Measurements from ENCODE around the gene SHH.

The SHH gene

GRCh38 chr7:155776606-155777005 is 35.7 kb downstream of the SHH start:
- H3K4me3 ChIP-seq (replicated peaks; ENCODE audit: low read depth, low read length), result no peak overlapping the region
- TF ChIP-seq CTCF (IDR thresholded peaks at IDR 0.05; ENCODE audit: low read depth, low read length, missing control alignments), result no peak
- DNase-seq (ENCODE audit: extremely low read depth, low read depth), result no peak

DNA sequence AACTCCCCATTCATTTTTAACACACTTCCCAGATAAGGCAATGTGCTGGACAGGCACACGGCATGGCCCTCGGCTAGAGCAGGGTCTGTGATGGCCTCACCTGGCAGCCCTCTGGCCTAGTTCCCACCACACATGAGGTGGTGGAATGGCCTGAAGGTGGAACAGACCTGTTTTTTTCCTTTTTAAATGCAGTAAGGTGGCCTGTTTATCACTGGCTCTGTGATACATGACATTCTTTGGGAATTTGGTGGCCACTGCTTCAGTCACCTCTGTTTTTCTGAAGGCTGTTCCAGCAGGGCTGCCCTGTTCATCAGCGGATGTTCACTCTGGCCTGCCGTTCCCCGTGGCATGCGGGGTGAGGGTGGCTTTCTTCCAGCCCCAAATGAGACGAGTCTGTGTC is 36.6 kb downstream of the SHH start:
- no peak for TF ChIP-seq CTCF (IDR thresholded peaks at IDR 0.05; ENCODE audit: low read depth, low read length, missing control alignments)
- DNase-seq (ENCODE audit: extremely low read depth, low read depth), result no peak
- H3K4me3 ChIP-seq (replicated peaks; ENCODE audit: low read depth, low read length), result no peak overlapping the region

- no peak overlapping the region for H3K4me3 ChIP-seq (replicated peaks; ENCODE audit: low read depth, low read length)
- no peak for TF ChIP-seq CTCF (IDR thresholded peaks at IDR 0.05; ENCODE audit: low read depth, low read length, missing control alignments)
- no peak for DNase-seq (ENCODE audit: extremely low read depth, low read depth)
Observed at GRCh38 chr7:155774947-155775346, 37.3 kb downstream of the SHH start.

DNA sequence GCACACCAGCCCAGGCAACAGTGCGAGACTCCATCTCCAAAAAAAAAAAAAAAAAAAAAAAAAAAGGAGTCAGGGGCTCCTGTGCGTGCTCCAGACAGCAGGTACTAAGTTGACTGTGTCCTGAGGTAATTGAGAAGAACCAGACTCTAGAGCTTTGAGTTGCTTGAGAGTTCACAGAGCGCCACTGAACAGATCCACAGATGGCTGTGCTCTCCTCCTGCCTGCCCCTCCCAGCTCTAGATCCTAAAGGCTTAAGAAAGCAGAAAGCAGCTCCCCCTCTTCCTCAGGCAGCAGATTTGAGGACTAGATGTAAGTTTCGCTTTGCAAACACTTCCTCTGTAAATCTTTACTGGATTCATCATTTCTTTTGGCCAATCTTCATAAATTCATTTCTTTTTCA is 38.7 kb downstream of the SHH start:
- no peak for DNase-seq (ENCODE audit: extremely low read depth, low read depth)
- TF ChIP-seq CTCF (IDR thresholded peaks at IDR 0.05; ENCODE audit: low read depth, low read length, missing control alignments), result no peak
- H3K4me3 ChIP-seq (replicated peaks; ENCODE audit: low read depth, low read length), result no peak overlapping the region

GRCh38 chr7:155770241-155770640 is 42.0 kb downstream of the SHH start:
- no peak for TF ChIP-seq CTCF (IDR thresholded peaks at IDR 0.05; ENCODE audit: low read depth, low read length, missing control alignments)
- H3K4me3 ChIP-seq (replicated peaks; ENCODE audit: low read depth, low read length), result no peak overlapping the region
- DNase-seq (ENCODE audit: extremely low read depth, low read depth), result no peak

DNA sequence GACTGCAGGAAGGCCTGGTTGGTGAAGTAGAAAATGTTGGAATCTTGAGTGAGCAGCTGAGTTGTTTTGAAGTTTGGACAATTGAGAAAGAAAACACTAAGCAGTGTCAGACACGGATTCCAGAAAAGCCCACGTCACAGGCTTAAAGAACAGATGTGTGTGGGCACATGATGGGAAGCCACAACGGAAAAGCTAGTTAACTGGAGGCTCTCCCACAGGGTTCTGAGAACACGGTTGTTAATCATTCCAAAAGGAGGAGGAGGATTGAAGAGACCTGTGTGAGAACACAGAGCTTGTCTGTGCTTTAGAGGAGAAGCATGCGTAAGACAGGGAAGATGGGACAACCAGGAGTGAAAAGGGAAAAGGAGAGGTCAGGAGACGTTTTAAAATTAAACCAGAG is 42.6 kb downstream of the SHH start:
- TF ChIP-seq CTCF (IDR thresholded peaks at IDR 0.05; ENCODE audit: low read depth, low read length, missing control alignments), result no peak
- no peak for DNase-seq (ENCODE audit: extremely low read depth, low read depth)
- H3K4me3 ChIP-seq (replicated peaks; ENCODE audit: low read depth, low read length), result no peak overlapping the region
